NK-92 (cell line): Measurements from ENCODE around the gene BICD1.
"Not testable (repeated sequence)": the region's sequence is repeated elsewhere in the genome, so short reads cannot be mapped to it uniquely, and the experiment has no call there.

Experiments
- DNase-seq: peaks from one replicate; lab custom pipeline; 2025; ENCODE audit not compliant: unreplicated experiment; lab: John Stamatoyannopoulos, UW

Gene BICD1

DNA sequence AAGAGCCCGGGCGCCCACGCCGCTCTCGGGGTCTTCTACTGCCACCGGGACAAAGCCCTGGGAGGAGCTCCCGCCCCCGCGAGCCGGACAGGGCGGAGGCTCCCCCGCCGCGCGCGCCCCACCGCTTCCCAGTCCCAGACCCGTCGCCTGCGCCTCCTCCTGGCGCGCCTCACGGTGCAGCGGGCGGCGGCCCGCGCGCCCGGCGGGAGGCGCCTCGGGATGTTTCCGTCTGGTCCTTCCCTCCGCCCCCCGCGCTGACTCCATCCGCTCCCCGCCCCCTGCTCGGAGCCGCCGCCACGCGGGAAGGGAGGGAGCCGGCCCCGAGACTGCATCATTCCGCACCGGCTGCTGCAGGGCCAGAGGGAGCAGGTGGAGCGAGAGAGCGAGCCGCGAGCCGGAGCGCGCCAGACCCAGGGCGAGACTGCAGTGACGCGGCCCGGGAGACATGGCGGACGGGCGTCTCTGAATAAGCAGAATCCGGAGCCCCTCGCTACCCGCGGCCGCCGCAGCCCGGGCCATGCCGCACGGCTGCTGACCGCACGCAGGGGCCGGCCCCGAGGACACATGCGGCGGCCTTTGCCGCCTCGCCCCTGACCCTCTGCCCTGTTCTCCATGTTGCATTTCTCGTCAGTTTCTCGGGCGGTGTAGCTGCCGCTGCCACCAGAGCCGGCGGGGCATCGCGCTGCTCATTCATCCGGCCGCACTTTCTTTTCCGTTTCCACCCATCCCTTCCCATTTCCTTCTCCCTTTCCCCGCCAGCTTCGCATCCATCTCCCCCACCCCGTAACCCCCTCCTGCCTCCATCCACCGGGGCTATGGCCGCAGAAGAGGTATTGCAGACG is at the start of gene BICD1:
Gene BICD1 (plus strand): TSS at position 331 of the 842 bp plus-strand sequence. CDS start 485 bp downstream, at position 816.
- DNase-seq, result no peak

DNA sequence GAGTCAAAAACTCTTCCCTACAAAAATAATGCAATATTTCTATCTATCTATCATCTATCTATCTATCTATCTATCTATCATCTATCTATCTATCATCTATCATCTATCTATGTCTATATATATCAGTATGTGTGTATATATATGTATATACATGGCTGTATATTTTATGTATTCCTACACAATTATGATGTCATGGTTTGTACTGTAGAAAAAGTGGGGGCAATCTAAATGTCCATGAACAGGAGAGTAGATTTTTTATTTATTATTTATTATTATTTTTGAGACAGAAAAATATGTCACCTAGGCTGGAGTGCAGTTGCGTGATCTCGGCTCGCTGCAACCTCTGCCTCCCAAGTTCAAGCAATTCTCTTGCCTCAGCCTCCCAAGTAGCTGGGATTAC is 45.6 kb upstream of the BICD1 start:
- DNase-seq, result no peak

DNA sequence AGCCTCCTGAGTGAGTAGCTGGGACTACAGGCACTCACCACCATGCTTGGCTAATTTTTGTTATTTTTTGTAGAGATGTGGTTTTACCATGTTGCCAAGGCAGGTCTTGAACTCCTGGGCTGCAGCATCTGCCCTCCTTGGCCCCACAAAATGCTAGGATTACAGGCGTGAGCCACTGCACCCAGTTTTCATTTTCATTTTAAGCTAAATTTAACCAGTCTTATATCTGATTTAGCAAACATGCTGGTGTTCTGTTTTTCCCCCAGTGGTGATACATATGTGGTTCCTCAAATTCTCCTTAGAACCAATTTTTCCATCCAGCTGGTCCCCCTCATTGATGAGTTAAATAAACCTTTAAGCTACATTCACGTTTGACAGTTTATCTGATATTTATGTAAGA is 43.8 kb upstream of the BICD1 start:
- DNase-seq, result no peak

DNA sequence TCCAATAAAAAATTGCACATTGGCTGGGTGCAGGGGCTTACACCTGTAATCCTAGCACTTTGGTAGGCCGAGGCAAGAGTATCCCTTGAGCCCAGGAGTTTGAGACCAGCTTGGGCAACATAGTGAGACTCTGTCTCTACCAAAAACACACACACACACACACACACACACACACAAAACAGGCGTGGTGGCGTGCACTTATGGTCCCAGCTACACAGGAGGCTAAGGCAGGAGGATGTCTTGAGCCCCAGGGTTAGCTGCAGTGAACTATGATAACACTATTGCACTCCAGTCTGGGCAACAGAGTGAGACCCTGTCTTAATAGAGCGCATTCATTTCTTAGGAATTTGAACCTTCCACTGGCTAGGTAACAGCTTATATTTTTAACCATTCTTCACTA is 42.9 kb upstream of the BICD1 start:
- DNase-seq, result no peak

DNA sequence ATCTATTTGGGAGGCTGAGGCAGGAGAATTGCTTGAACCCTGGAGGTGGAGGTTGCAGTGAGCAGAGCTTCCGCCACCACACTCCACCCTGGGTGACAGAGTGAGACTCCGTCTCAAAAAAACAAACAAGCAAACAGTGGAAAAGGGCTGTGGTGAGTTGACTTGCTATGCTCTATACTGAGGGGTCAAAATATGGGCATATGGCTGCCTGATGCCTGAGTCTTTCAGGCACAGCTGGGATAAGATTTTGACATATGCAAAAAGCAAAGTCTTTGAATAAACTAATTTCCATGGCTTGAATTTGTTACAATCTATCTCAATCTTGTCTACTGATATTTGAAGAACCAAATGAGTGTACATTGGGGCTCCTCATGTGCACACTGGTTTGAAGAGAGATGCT is 40.4 kb upstream of the BICD1 start:
- DNase-seq, result no peak

DNA sequence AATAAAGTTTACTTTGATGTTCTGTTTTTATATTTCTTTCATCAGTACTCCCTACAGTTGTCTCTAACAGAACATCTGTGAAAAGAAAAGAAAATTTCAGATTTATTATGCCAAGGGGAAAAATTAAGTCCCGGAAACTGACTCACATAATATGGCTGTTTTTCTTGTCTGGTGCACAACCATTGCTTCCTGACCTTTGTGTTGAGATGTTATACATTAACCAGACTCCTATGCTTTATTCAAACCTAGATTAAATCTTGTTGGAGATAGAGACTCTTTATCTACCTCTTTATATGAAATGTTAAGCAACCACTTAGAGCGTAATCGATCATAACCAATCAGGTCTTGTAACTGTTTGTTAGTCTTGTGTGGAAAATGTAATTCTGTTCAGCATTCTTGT is 37.6 kb upstream of the BICD1 start:
- no peak for DNase-seq

DNA sequence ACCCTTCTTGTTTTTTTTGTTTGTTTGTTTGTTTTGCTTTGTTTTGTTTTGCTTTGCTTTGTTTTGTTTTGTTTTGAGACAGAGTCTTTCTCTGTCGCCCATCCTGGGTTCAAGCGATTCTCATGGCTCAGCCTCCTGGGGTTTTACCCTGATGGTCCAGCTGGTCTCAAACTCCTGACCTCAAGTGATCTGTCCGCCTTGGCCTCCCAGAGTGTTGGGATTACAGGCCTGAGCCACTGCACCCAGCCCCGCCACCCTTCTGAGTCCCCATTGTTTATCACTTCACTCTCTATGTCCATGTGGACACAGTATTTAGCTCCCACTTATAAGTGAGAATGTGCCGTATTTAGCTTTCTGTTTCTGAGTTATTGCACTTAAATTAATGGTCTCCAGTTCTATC is 36.9 kb upstream of the BICD1 start:
- DNase-seq, result no peak

DNA sequence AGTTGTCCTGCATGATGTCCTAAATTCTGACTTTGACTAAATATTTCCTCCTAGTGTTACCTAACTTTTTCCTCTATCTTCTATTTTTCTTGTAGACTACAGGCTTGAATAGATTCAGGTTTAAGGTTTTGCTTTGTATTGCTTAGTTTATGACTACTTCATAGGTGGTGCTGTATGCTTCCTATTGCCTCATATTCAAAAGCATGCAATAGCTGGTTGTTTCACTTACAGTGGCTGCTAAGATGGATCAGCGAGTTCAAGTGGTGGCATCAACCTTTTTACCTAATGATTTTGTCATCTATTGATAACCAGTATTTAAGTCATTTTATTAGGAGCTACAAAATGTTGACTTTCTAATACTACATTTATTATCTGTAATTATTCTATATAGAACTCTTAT is 36.3 kb upstream of the BICD1 start:
- no peak for DNase-seq

DNA sequence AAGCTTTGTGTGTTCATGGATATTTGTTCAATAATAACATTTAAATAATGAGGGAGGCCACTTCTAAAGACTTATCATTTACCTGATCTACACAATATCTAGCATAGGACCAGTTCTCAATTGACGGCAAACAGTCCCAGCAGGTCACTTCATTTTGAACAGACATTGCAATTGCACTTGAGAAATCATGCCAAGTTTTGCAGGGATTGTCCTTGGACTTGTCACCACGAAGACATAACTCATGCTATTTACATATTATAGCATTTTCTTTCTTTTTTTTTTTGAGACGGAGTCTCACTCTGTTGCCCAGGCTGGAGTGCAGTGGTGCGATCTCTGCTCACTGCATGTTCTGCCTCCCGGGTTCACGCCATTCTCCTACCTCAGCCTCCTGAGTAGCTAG is 34.5 kb upstream of the BICD1 start:
- no peak for DNase-seq

DNA sequence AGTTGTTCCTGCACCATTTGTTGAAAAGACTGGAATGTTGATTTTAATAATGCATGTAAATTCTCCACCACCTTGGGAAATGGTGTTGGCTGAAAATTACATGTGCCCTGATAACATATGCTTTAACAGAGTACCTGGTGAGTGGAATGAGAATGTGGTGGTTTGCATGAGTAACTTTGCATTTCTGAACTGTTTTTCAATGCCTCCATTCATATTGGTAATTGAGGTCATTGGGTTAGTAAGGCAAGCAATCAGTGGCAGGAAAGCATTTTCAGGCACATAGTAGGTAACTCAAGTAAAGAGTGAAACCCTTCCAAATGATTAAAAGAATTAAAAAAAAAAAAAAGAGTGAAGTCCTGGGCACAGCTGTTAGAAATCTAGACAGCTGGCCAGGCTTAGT is 32.2 kb upstream of the BICD1 start:
- no peak for DNase-seq

DNA sequence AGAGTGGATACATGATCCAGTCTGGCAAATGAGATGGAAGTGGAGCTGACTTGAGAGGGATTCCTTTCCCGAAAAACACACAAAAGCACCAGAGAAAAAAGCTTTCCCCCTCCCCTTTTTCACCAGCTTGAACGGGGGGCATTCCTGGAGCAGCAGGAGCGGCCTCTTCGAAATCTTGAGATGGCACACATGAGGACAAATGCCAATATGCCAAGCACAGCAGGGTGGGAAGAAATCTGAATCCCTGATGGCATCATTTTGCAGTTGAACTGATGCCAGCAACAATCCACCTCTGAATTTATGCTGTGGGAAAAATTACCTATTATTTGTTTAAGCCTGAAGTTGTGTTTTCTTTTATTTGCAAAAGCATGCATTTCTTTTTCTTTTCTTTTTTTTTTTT is 29.7 kb upstream of the BICD1 start:
- DNase-seq, result no peak

DNA sequence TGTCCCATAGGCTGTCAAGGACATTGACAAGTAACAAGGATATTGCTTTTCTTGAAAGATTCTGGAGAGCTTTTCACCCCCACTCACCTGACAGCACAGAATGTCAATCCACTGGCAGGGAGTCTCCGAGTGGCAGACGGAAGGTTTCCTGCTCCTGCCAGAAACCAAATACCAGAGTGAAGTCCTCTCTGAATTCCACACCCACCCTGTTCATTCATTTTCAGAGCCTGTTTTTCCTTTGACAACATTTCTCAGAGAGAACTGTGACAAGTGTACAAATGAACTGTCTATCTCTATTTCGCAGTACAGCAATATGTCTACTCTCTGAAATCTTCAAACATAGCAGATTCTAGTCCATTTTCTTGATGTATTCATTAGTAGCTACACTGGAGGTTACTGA is 26.2 kb upstream of the BICD1 start:
- no peak for DNase-seq

DNA sequence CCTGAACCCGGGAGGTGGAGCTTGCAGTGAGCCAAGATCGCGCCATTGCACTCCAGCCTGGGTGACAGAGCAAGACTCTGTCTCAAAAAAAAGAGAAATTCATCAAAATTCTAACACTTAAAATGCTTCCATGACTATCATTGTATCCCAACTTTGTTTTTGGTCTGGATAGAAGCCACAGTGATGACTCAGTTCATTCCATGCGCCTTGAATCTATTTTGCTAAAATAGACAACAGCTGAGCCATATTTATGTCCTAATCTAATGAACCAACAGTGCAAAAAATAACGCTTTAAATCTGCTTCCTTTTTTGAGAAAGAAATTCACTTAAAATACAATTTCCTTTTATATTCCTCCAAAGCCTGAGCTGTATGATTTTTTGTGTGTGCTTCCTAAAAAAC is 23.2 kb upstream of the BICD1 start:
- no peak for DNase-seq

DNA sequence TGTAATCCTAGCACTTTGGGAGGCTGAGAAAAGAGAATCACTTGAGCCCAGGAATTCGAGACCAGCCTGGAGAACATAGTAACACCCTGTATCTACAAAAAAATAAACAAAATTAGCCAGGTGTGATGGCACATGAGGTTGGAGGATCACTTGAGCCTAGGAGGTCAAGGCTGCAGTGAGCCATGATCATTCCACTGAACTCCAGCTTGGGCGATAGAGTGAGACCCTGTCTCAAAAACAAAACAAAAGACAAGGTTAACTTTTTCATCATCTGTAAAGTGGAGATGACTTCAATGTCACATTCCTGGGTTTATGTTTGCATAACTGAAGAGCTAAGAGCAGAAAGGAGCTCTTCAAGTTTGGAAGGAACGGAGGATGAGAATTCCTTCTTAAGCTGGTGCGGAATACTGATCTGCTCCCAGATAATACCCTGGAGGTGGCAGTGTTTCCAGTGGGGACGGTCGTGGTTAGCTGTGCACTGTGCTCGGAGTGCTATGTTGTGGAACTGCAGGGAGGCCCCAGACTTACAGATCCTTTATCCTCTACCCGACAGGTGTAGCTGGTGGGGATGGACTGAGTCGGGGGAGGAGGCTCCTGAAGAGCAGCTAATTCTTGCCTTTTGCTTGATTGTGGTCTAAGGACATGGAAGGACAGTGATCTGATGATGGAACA is 22.5 kb upstream of the BICD1 start:
- no peak for DNase-seq

DNA sequence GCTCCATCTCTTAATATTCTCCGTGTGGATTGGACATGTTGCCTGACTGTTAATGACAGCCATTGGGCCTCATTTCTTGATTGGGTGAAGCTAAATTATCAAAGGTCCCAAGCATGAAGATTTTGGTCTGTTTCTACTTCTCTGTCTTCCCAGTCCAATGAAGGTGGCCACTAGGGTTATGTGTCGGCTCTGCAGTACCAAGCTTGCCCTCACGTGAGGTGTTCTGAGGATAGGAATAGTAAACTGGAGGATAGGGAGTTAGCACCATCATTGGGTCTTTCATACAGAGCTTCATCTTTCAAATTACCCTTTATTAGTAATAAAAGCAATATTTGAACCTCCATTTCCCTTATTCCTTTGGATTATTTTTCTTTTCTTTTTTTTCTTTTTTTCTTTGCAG is 21.9 kb upstream of the BICD1 start:
- no peak for DNase-seq

DNA sequence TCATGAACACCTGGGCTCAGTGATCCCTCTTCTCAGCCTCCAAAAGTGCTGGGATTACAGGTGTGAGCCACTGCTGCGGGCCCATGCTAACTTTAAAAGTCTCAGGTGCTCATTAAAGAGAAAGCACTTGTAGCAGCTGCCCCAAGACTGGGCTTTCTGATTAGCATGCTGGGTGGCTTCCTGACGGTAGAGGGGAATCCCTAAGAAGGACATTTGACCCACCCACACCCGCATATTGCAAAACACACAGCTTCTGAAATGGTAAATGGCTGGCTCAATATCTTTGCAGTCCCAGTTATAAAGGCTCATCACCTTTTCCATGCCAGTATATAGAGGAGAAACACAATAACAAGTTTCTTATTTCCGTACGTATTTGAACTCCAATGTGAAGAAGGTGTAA is 19.3 kb upstream of the BICD1 start:
- no peak for DNase-seq

DNA sequence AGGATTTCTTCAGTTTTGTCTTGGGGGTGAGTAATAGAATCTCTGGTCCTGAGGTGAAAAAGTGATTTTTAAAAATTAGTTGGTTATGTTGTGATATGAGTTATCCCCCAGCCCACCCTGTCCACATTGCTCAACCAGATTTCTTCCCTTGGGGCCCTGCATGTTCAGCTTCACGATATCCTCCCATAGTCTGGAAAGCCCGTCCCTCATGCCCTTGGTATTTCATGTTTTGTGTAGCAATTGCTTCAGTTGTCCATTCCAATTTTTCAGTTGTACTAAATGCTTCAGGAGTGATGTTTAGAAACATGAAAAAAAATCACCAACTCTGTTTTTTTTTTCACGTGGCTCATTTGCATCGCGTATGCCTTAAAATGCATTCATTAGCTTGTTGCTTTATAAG is 17.5 kb upstream of the BICD1 start:
- no peak for DNase-seq

DNA sequence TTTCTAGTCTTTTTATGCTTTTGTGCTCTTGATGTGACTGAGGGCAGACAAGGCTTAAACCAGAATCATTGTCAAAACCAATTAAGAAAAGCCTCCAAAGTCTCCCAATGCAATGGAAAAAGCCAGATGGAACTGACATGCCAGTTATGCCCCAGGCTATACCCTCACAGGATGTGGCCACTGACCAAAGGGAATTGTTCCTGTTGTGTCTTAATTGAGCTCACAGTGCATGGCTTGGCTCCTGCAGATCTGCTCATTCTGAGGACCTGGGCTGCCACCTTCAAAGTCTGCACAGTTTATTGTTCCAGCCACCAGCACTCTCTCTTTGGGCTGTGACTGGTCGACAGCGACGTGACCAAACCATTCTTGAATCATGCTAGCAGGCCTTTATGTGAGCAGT is 17.1 kb upstream of the BICD1 start:
- no peak for DNase-seq

DNA sequence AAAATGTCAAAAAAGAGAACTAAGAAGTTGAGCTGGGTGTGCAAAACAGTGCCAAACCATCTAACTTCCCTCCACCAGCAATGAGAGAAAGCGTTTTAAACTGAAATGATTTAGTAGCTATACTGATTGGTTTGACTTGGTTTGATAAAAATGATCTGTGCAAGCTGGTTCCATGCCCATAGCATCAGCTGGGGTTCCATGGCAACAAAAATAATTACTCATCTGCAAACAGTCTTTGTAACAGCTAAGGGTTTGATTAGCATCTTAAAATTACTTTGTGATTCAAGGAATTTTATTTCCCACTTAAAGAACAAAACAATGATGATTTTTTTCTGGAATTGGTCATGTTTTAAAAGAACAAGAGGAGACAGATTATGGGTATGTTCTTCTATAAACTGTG is 15.0 kb upstream of the BICD1 start:
- no peak for DNase-seq

DNA sequence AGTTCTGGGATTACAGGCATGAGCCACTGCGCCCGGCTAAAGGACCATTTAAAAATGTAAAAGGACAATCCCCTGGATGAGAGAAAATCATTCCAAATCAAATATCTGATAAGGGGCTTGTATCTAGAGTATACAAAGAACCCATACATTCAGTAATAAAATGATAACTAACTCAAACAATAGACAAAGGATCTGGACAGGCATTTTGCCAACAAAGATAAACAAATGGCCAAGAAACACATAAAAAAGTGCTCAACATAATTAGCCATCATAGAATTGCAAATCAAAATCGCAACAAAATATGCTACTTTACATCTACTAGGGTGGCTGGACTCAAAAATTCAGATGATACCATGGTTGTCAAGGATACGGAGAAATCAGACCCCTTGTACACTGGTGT is 8.5 kb upstream of the BICD1 start:
- DNase-seq, result no peak

DNA sequence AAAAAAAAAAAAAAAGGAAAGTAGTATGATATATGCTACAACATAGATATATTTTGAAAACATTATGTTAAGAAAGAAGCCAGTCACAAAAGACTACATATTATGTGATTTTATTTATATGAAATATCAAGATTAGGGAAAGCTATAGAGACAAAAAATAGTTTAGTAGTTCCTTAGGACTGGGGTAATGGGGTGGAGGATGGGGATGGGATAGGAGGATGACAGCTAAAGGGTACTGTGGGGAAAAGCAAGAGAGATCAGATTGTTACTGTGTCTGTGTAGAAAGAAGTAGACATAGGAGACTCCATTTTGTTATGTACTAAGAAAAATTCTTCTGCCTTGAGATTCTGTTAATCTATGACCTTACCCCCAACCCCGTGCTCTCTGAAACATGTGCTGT is 7.4 kb upstream of the BICD1 start:
- DNase-seq, result not testable (repeated sequence)

DNA sequence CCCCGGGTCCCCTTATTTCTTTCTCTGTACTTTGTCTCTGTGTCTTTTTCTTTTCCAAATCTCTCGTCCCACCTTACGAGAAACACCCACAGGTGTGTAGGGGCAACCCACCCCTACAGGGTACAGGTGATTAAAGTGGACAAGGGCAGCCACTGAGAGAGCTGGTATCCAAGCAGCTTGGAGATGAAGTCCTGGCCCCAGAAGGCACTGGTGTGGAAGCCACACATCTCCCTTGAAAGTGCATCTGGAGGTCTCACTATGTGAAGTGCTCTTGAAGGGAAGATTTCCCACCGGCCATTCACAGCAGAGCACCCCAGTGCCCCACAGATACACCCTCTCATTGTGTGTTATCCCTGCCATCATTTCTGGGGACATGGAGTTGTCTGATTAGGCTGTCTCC is 6.3 kb upstream of the BICD1 start:
- no peak for DNase-seq

DNA sequence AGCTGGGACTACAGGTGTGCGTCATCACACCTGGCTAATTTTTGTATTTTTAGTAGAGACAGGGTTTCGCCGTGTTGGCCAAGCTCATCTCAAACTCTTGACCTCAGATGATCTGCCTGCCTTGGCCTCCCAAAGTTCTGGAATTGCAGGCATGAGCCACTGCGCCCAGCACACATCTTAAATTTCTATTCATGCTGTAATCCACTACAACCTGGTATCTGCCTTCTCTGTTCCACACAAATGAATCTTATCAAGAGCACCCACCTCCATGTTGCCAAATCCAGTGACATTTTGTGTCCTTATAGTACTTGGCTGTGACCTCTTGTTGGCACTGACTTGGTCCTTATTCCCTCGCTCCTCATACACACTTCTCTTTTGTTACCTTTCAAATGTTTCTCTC is 5.8 kb upstream of the BICD1 start:
- DNase-seq, result no peak
